T-helper 2 cell treated with Interferon-gamma antibody and Interleukin-4, amounts not matched to agents 100 ng/mL and 5 ng/mL, for 36 hours (primary cell): Measurements from ENCODE around the gene TRIM72. TPM values are rescaled to one million over a fixed set of nuclear protein-coding genes. Genes with fewer than 3 reads are reported as not detected.
"Not testable (repeated sequence)": the region's sequence is repeated elsewhere in the genome, so short reads cannot be mapped to it uniquely, and the experiment has no call there.

Experiments
- intact Hi-C: fragments of 100-400 bp; cut with micrococcal nuclease; formaldehyde crosslinking; loops from one replicate; pipeline ENCODE4 v1.15.1; 2023
- total RNA-seq: library from RNA; stranded (reverse); gene quantifications from 2 replicates; pipeline ENCODE4 v1.2.3, GENCODE V29; 2022

The TRIM72 gene
- total RNA-seq, 1 donor from 2014 or later: not detected

- intact Hi-C loops: loop anchor here (5.0 kb wide), 1 partner anchor 34 kb away; the partner anchor contains the start of gene PYDC1
These were observed 37.5 kb downstream of the TRIM72 start for GRCh38 chr16:31251435-31251834.

- intact Hi-C loops: loop anchor here (5.0 kb wide), 1 partner anchor 36 kb away; the partner anchor contains the start of gene PYDC1
These were observed 39.7 kb downstream of the TRIM72 start for GRCh38 chr16:31253642-31254045.

GRCh38 chr16:31256466-31256865 lies 42.5 kb downstream of the TRIM72 start:
- intact Hi-C loops: no loop called here

GRCh38 chr16:31258366-31258765 lies 44.4 kb downstream of the TRIM72 start:
- intact Hi-C loops: no loop called here

GRCh38 chr16:31260136-31260931 lies 46.4 kb downstream of the TRIM72 start:
- intact Hi-C loops: loop anchor here (5.0 kb wide), 1 partner anchor 72 kb away; no protein-coding TSS in a partner anchor

GRCh38 chr16:31262084-31262483 lies 48.2 kb downstream of the TRIM72 start:
- intact Hi-C loops: loop anchor here (5.0 kb wide), 1 partner anchor 70 kb away; no protein-coding TSS in a partner anchor

- intact Hi-C loops: no loop called here
These were observed 51.7 kb downstream of the TRIM72 start for GRCh38 chr16:31265329-31266245.

GRCh38 chr16:31267332-31268032 lies 53.6 kb downstream of the TRIM72 start:
- intact Hi-C loops: no loop called here

- intact Hi-C loops: no loop called here
These were observed 54.1 kb downstream of the TRIM72 start for GRCh38 chr16:31268033-31268365.

- intact Hi-C loops: no loop called here
These were observed 55.0 kb downstream of the TRIM72 start for GRCh38 chr16:31268891-31269290.

- intact Hi-C loops: no loop called here
These were observed 55.6 kb downstream of the TRIM72 start for GRCh38 chr16:31269541-31269940.

GRCh38 chr16:31269973-31270372 lies 56.1 kb downstream of the TRIM72 start:
- intact Hi-C loops: not testable (repeated sequence)

- intact Hi-C loops: no loop called here
These were observed 56.9 kb downstream of the TRIM72 start for GRCh38 chr16:31270795-31271194.

GRCh38 chr16:31271621-31272190 lies 57.8 kb downstream of the TRIM72 start:
- intact Hi-C loops: no loop called here

GRCh38 chr16:31273187-31273586 lies 59.3 kb downstream of the TRIM72 start:
- intact Hi-C loops: no loop called here

GRCh38 chr16:31273676-31274075 lies 59.8 kb downstream of the TRIM72 start:
- intact Hi-C loops: no loop called here

- intact Hi-C loops: no loop called here
These were observed 61.2 kb downstream of the TRIM72 start for GRCh38 chr16:31274831-31275816.

GRCh38 chr16:31276600-31276999 lies 62.7 kb downstream of the TRIM72 start:
- intact Hi-C loops: no loop called here

- intact Hi-C loops: no loop called here
These were observed 63.8 kb downstream of the TRIM72 start for GRCh38 chr16:31277659-31278260.
